Measurements from ENCODE around the gene CENPH. TPM values are rescaled to one million over a fixed set of nuclear protein-coding genes. Genes with fewer than 3 reads are reported as not detected.
"Not testable (repeated sequence)": the region's sequence is repeated elsewhere in the genome, so short reads cannot be mapped to it uniquely, and the experiment has no call there.

The CENPH gene
- total and polyA plus RNA-seq, 2 donors: 3.9 to 20.5 TPM

GRCh38 chr5:69242215-69242927 lies 53.0 kb downstream of the CENPH start:
- WGBS: 80% methylated on average over 8 of the region's 8 CpGs
- Histone ChIP-seq H3K27ac (ENCODE audit: low read depth) (no peak overlapping the region), H3K4me3 (ENCODE audit: low read depth, low read length) (no peak overlapping the region), H3K4me1 (ENCODE audit: insufficient read depth) (no peaks in the 10 kb centered on the region), H3K36me3 (ENCODE audit: insufficient read depth) (no peaks in the 10 kb centered on the region)
- no peak for DNase-seq (ENCODE audit: extremely low spot score)

DNA sequence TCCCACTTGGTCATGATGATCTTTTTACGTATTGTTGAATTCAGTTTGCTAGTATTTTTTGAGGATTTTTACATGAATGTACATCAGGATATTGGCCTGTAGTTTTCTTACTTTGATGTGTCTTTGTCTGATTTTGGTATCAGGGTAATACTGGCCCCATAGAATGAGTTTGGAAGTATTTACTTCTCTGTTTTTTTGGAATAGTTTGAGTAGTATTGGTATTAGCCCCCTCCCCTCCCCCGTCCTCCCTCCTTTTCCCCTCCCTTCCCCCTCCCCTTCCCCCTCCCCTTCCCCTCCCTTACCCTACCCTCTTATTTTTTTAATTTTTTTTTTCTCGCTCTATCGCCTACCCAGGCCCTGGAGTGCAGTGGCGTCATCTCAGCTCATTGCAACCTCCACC lies 55.6 kb downstream of the CENPH start:
- no peak overlapping the region for H3K4me3 ChIP-seq (ENCODE audit: low read depth, low read length)
- H3K36me3 ChIP-seq (ENCODE audit: insufficient read depth): no peaks in the 10 kb centered on the region
- no peak for DNase-seq (ENCODE audit: extremely low spot score)
- WGBS: 96% methylated on average over 5 of the region's 5 CpGs
- H3K27ac ChIP-seq (ENCODE audit: low read depth): no peak overlapping the region
- H3K4me1 ChIP-seq (ENCODE audit: insufficient read depth): no peaks in the 10 kb centered on the region

GRCh38 chr5:69248019-69248418 lies 58.6 kb downstream of the CENPH start:
- no peaks in the 10 kb centered on the region for H3K4me1 ChIP-seq (ENCODE audit: insufficient read depth)
- no peaks in the 10 kb centered on the region for H3K36me3 ChIP-seq (ENCODE audit: insufficient read depth)
- no peak overlapping the region for H3K4me3 ChIP-seq (ENCODE audit: low read depth, low read length)
- H3K27ac ChIP-seq (ENCODE audit: low read depth): no peak overlapping the region
- 96% methylated on average over 2 of the region's 2 CpGs for WGBS
- no peak for DNase-seq (ENCODE audit: extremely low spot score)

DNA sequence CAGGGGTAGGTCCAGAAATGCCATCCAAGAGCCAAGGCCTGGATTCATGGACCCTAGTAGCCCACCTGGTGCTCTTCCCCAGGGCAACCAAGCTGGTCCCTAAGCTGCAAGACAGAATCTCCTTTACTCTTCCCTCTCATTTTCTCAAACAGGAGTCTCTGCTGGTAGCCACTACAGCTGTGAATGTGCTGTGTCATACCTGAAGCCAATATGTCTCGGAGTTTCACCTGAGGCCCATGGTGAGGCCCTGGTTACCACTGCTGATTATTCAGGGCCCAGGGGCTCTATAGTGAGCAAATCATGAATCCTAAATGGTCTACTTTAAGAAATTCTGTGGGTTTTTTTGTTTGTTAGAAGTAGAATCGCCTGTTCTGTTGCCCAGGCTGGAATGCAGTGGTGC lies 61.2 kb downstream of the CENPH start:
- Histone ChIP-seq H3K36me3 (ENCODE audit: insufficient read depth) (no peaks in the 10 kb centered on the region), H3K4me1 (ENCODE audit: insufficient read depth) (no peaks in the 10 kb centered on the region), H3K27ac (ENCODE audit: low read depth) (no peak overlapping the region), H3K4me3 (ENCODE audit: low read depth, low read length) (no peak overlapping the region)
- WGBS: 99% methylated on average over 2 of the region's 2 CpGs
- no peak for DNase-seq (ENCODE audit: extremely low spot score)

GRCh38 chr5:69252437-69252836 lies 63.1 kb downstream of the CENPH start:
- 88% methylated on average over 3 of the region's 3 CpGs for WGBS
- Histone ChIP-seq H3K4me1 (ENCODE audit: insufficient read depth) (no peaks in the 10 kb centered on the region), H3K27ac (ENCODE audit: low read depth) (no peak overlapping the region), H3K36me3 (ENCODE audit: insufficient read depth) (peaks cover 2% of the 10 kb centered on the region), H3K4me3 (ENCODE audit: low read depth, low read length) (no peak overlapping the region)
- DNase-seq (ENCODE audit: extremely low spot score): no peak

DNA sequence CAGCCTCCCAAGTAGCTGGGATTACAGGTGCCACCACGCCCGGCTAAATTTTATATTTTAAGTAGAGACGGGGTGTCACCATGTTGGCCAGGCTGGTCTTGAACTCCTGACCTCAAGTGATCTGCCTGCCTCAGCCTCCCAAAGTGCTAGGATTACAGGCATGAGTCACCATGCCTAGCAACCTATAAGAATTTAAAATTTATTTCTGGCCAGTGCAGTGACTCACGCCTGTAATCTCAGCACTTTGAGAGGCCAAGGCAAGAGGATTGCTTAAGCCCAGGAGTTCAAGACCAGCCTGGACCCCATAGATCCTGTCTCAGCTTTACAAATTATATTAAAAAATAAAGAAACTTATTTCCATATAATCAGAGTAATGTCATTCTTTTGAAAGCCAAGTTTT lies 66.6 kb downstream of the CENPH start:
- not testable (repeated sequence) for DNase-seq (ENCODE audit: extremely low spot score); H3K27ac ChIP-seq (ENCODE audit: low read depth); H3K36me3 ChIP-seq (ENCODE audit: insufficient read depth); H3K4me1 ChIP-seq (ENCODE audit: insufficient read depth); H3K4me3 ChIP-seq (ENCODE audit: low read depth, low read length)
- 87% methylated on average over 4 of the region's 4 CpGs for WGBS

DNA sequence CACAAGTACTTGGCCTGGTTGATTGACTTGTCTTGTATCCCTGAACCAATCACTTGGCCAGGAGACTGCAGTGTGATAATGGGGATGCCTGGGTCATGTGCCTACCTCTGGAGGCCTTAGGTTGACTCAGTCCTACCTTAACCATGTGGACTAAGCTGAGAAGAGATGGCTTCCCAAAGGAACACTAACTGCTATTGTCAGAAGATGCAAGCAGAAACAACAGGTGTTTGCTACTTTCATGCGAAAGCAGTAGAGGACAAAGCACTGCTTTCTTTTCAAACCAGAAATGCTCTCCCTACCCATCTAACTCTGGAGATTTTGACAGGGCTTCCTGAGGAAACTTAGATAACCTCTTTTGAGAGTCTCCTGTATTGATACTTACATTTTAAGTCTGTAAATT lies 68.2 kb downstream of the CENPH start:
- peaks cover 2% of the 10 kb centered on the region for H3K36me3 ChIP-seq (ENCODE audit: insufficient read depth)
- H3K27ac ChIP-seq (ENCODE audit: low read depth): no peak overlapping the region
- DNase-seq (ENCODE audit: extremely low spot score): no peak
- 97% methylated on average over 1 of the region's 1 CpG for WGBS
- H3K4me3 ChIP-seq (ENCODE audit: low read depth, low read length): no peak overlapping the region
- no peaks in the 10 kb centered on the region for H3K4me1 ChIP-seq (ENCODE audit: insufficient read depth)

Small RNA genes within 50 kb of the gene (small RNA-seq; reads per million reads assigned to genes)
- gene SNORA50D: not detected

Other genes with a start within 250 kb of the CENPH start
- 79.0 TPM for gene SLC30A5, start 95.6 kb upstream of the CENPH start, total RNA-seq
- 28.4 TPM for gene SLC30A5, start 95.6 kb upstream of the CENPH start, polyA plus RNA-seq
- gene CCNB1, start 22.4 kb upstream of the CENPH start, total RNA-seq: 41.9 TPM
- gene CCNB1, start 22.4 kb upstream of the CENPH start, polyA plus RNA-seq: 4.6 TPM
- 31.2 TPM for gene CDK7, start 45.3 kb downstream of the CENPH start, total RNA-seq
- gene CDK7, start 45.3 kb downstream of the CENPH start, polyA plus RNA-seq: 17.3 TPM
- 9.1 TPM for gene CCDC125, start 143.2 kb downstream of the CENPH start, total RNA-seq
- 2.0 TPM for gene CCDC125, start 143.2 kb downstream of the CENPH start, polyA plus RNA-seq
- gene AK6, start 179.9 kb downstream of the CENPH start, total RNA-seq: 42.0 TPM
- 46.1 TPM for gene AK6, start 179.9 kb downstream of the CENPH start, polyA plus RNA-seq
- gene TAF9, start 179.9 kb downstream of the CENPH start, total RNA-seq: 44.1 TPM
- 43.9 TPM for gene TAF9, start 179.9 kb downstream of the CENPH start, polyA plus RNA-seq
- gene RAD17, start 180.2 kb downstream of the CENPH start, total RNA-seq: 44.6 TPM
- 13.8 TPM for gene RAD17, start 180.2 kb downstream of the CENPH start, polyA plus RNA-seq
- 5.9 TPM for gene MARVELD2, start 225.5 kb downstream of the CENPH start, total RNA-seq
- gene MARVELD2, start 225.5 kb downstream of the CENPH start, polyA plus RNA-seq: 1.4 TPM

Measured in urinary bladder (tissue), 4 donors.